HepG2 (cell line): ENCODE data around the gene NEIL3. TPM values are rescaled to one million over a fixed set of nuclear protein-coding genes. Genes with fewer than 3 reads are reported as not detected.

ENCODE experiments used
- ATAC-seq: fragments of 200-7000 bp; cut with Tn5 transposase; 3 replicates; pipeline ENCODE4 v1.9.1; 2020; ENCODE audit warnings: mild to moderate bottlenecking, moderate library complexity
- BruUV-seq: library from RNA; stranded (reverse); fragments of 400-500 nt; replicated peaks from 2 replicates; lab custom pipeline; 2021; lab: Mats Ljungman, UMichigan
- CTCF ChIA-PET: fragments of 300-600 bp; formaldehyde crosslinking; extraction: SDS; loops from one replicate; lab custom pipeline; 2021; ENCODE audit warnings: low total read pairs, inconsistent platforms, low intra/inter-chr PET ratio; lab: Yijun Ruan, JAX
- POLR2A ChIA-PET: fragments of 350-600 bp; sonication (Branson Sonifier 250); formaldehyde crosslinking; loops from one replicate; lab custom pipeline; 2020; ENCODE audit warnings: antibody characterized with exemption, inconsistent platforms; lab: Yijun Ruan, JAX
- DNase-seq: peaks from one replicate; pipeline ENCODE4 v3.0.0-alpha.2; 2015; ENCODE audit warnings: low spot score
- FAIRE-seq: peaks from 3 replicates; lab custom pipeline; 2011; peaks lifted over from hg19 to GRCh38; lab: Jason Lieb, UNC
- H2AFZ ChIP-seq: one replicate; pipeline ENCODE4 v1.6.1; 2011; ENCODE audit warnings: low read length, inconsistent platforms
- H3K27ac ChIP-seq: fragments of 300-600 bp; 3 replicates; pipeline ENCODE4 v1.8.0; 2011; ENCODE audit warnings: mixed run types, mild to moderate bottlenecking, mixed read lengths, low read length, inconsistent platforms; ENCODE audit not compliant: insufficient read depth; ENCODE audit errors: extremely low read length
- H3K27me3 ChIP-seq, 2 experiments: fragments of 200-600 bp in 1 of 2; 2 replicates in 1 of 2; 3 replicates in 1 of 2; pipeline versions ENCODE4 v1.6.0 to v1.8.0; 2011; ENCODE audit warnings: low read length in 2 of 2, mild to moderate bottlenecking in 2 of 2, moderate library complexity in 2 of 2, inconsistent platforms in 1 of 2; ENCODE audit not compliant: insufficient read depth in 2 of 2, control insufficient read depth in 1 of 2
- H3K36me3 ChIP-seq, 2 experiments: fragments of 200-600 bp in 1 of 2; replicated peaks in 1 of 2; 2 replicates in 1 of 2; 3 replicates in 1 of 2; pipeline versions ENCODE4 v1.5.1 to v1.8.0; 2011; ENCODE audit warnings: low read length in 2 of 2, inconsistent platforms in 1 of 2; ENCODE audit not compliant: insufficient read depth in 2 of 2, control insufficient read depth in 1 of 2
- H3K4me1 ChIP-seq: 2 replicates; pipeline ENCODE4 v1.5.1; 2012; ENCODE audit warnings: low read length, inconsistent platforms; ENCODE audit not compliant: insufficient read depth
- H3K4me2 ChIP-seq: 2 replicates; pipeline ENCODE4 v1.6.0; 2011; ENCODE audit warnings: low read depth, low read length, inconsistent platforms
- H3K4me3 ChIP-seq, 3 experiments: fragments of 200-600 bp in 1 of 3; sonication (generic), shearing (Covaris generic) in 1 of 3; replicated peaks in 1 of 3; 2 replicates each; pipeline ENCODE4 v1.5.1; 2011 to 2016; ENCODE audit warnings: low read length in 3 of 3, inconsistent platforms in 2 of 3, low read depth in 2 of 3, mild to moderate bottlenecking in 2 of 3, control low read depth in 1 of 3, mixed read lengths in 1 of 3; ENCODE audit not compliant: insufficient read depth in 1 of 3
- H3K79me2 ChIP-seq: one replicate; pipeline ENCODE4 v1.6.1; 2011; ENCODE audit warnings: low read length, inconsistent platforms; ENCODE audit not compliant: insufficient read depth
- H3K9ac ChIP-seq: 2 replicates; pipeline ENCODE4 v1.6.0; 2011; ENCODE audit warnings: mild to moderate bottlenecking, low read depth, low read length, inconsistent platforms; ENCODE audit not compliant: insufficient read depth
- H3K9me3 ChIP-seq: 2 replicates; pipeline ENCODE4 v1.5.1; 2012; ENCODE audit warnings: mild to moderate bottlenecking, low read length
- H4K20me1 ChIP-seq: 2 replicates; pipeline ENCODE4 v1.6.0; 2011; ENCODE audit warnings: inconsistent platforms, mild to moderate bottlenecking, low read length, moderate library complexity; ENCODE audit not compliant: insufficient read depth
- CBX2 ChIP-seq, 2 experiments: fragments of 200-600 bp in 1 of 2; sonication (generic); formaldehyde crosslinking in 1 of 2; IDR thresholded peaks; 2 replicates each; pipeline versions ENCODE4 v1.7.0 to v1.8.1; 2018 to 2022; ENCODE audit warnings: low read depth in 2 of 2, low read length in 1 of 2, mild to moderate bottlenecking in 1 of 2, missing genetic modification reagents in 1 of 2
- HDAC1 ChIP-seq: sonication (generic); formaldehyde crosslinking; IDR thresholded peaks from 2 replicates; pipeline ENCODE4 v1.5.1; 2020; ENCODE audit warnings: mild to moderate bottlenecking, missing genetic modification reagents
- MAFF ChIP-seq: IDR thresholded peaks from 2 replicates; pipeline ENCODE4 v1.6.1; 2011; ENCODE audit warnings: low read depth, low read length, improper control_type of control experiment
- MAFK ChIP-seq, 2 experiments: IDR thresholded peaks in 1 of 2; conservative IDR thresholded peaks in 1 of 2; 2 replicates each; pipeline ENCODE4 v1.6.1; 2011; ENCODE audit warnings: improper control_type of control experiment in 2 of 2, low read length in 2 of 2
- MLX ChIP-seq: IDR thresholded peaks from 2 replicates; pipeline ENCODE4 v1.6.1; 2016
- POLR2G ChIP-seq: fragments of 200-400 bp; formaldehyde crosslinking; IDR thresholded peaks from 2 replicates; pipeline ENCODE4 v1.6.1; 2018; ENCODE audit warnings: mild to moderate bottlenecking, low read depth, low read length, moderate library complexity
- PRMT3 ChIP-seq: sonication (generic); formaldehyde crosslinking; IDR thresholded peaks from 2 replicates; pipeline ENCODE4 v1.8.1; 2022; ENCODE audit warnings: low read depth, mild to moderate bottlenecking, moderate library complexity, missing genetic modification reagents, borderline replicate concordance
- ZBTB4 ChIP-seq: sonication (generic); formaldehyde crosslinking; IDR thresholded peaks from 2 replicates; pipeline ENCODE4 v1.4.0; 2020; ENCODE audit warnings: missing genetic modification reagents, mild to moderate bottlenecking, borderline replicate concordance
- ZNF367 ChIP-seq: sonication (generic); formaldehyde crosslinking; IDR thresholded peaks from 2 replicates; pipeline ENCODE4 v1.4.0; 2020; ENCODE audit warnings: missing genetic modification reagents, borderline replicate concordance
- ZZZ3 ChIP-seq: sonication (generic); formaldehyde crosslinking; IDR thresholded peaks from 2 replicates; pipeline ENCODE4 v1.4.0; 2020; ENCODE audit warnings: missing genetic modification reagents, mild to moderate bottlenecking, borderline replicate concordance
- WGBS: methylation state at CpG from one replicate; pipeline ENCODE4 v1.1.6; 2017; ENCODE audit warnings: low lambda C conversion rate; 5-methylcytosine and 5-hydroxymethylcytosine counted together
- in situ Hi-C: cut with HindIII; loops from 2 replicates; pipeline ENCODE4 v1.10.0; 2017; ENCODE audit warnings: low pct_unique_long_range_greater_than_20kb; ENCODE audit not compliant: extremely low pct_ligation_motif_present
- intact Hi-C: fragments of 100-400 bp; cut with micrococcal nuclease; formaldehyde crosslinking; loops from one replicate; pipeline ENCODE4 v1.10.0; 2022; ENCODE audit not compliant: unreplicated experiment
- polyA plus RNA-seq, 8 experiments: library from polyadenylated mRNA; depleted of rRNA in 3 of 8; stranded (reverse) in 7 of 8; unstranded in 1 of 8; fragments of >200 nt; fragmentation: Illumina TruSeq in 4 of 8; extraction: Trizol in 4 of 8; gene quantifications; 2 replicates each; pipeline versions ENCODE4 v1.2.1 to v1.2.3, GENCODE V29; 2011 to 2016; ENCODE audit warnings: low read depth in 4 of 8, missing spikeins in 1 of 8, mixed read lengths in 1 of 8; ENCODE audit not compliant: insufficient read depth in 1 of 8
- total RNA-seq, 5 experiments: library from RNA; depleted of rRNA; stranded (reverse); fragments of >200 nt; fragmentation: Illumina TruSeq; extraction: Trizol; gene quantifications; 2 replicates each; pipeline ENCODE4 v1.2.3, GENCODE V29; 2016; ENCODE audit warnings: low read depth in 1 of 5

Gene NEIL3
- total and polyA plus RNA-seq, 2 of the 13 experiments (the other 11 are each of a cell fraction or from before 2014, with no cell fraction given): 3.5 to 8.4 TPM

- no peak for DNase-seq
- Histone ChIP-seq H2AFZ (no peak overlapping the region), H3K27ac (no peak overlapping the region), H3K27me3 (peaks cover 0 to 5% of the 10 kb centered on the region in 2 experiments; a peak in 1 of 5 replicates), H3K4me1 (no peaks in the 10 kb centered on the region), H3K79me2 (no peaks in the 10 kb centered on the region), H3K36me3 (no peaks in the 10 kb centered on the region), H3K4me2 (no peak overlapping the region), H3K9me3 (no peaks in the 10 kb centered on the region), H3K9ac (no peak overlapping the region), H3K4me3 (no peak overlapping the region), H4K20me1 (no peaks in the 10 kb centered on the region)
- POLR2A ChIA-PET: no interaction called here
- TF ChIP-seq POLR2G (no peak), MLX (CRISPR knock-in tag) (no peak), ZZZ3 (no peak), MAFK (conservative IDR thresholded peaks at IDR 0.05 in 1 of 2, IDR thresholded peaks at IDR 0.05 in 1 of 2; ENCODE audit: low read length in 2 of 2) (peak; percentile 39 to 74; a peak in 3 of 4 replicates), ZBTB4 (CRISPR knock-in tag) (no peak), ZNF367 (no peak), PRMT3 (CRISPR knock-in tag) (no peak), HDAC1 (CRISPR knock-in tag) (no peak), MAFF (peak; percentile 30; the same call in 1 of the 2 replicates), CBX2 (IDR thresholded peaks at IDR 0.05; ENCODE audit: low read depth, low read length) (no peak), CBX2 (CRISPR knock-in tag; IDR thresholded peaks at IDR 0.05; ENCODE audit: low read depth) (no peak)
- in situ Hi-C loops: no loop called here
- intact Hi-C loops: no loop called here
- CTCF ChIA-PET: no interaction called here
- no peak for ATAC-seq
- BruUV-seq: no TSS peak
- WGBS: 31% methylated on average over 4 of the region's 4 CpGs
- FAIRE-seq: no peak
These were observed 61.8 kb downstream of the NEIL3 start for GRCh38 chr4:177371461-177371860.
